ENCODE measurements around the gene RASA4B.
A peak's percentile ranks its signal among the peaks of the same experiment; 100 is the strongest.
"Not testable (repeated sequence)": the region's sequence is repeated elsewhere in the genome, so short reads cannot be mapped to it uniquely, and the experiment has no call there.

Gene RASA4B

GRCh38 chr7:102472126-102473041 is 45.2 kb downstream of the RASA4B start:
- DNase-seq: no peak

GRCh38 chr7:102471791-102472125 is 45.8 kb downstream of the RASA4B start:
- DNase-seq: no peak

- no peak for DNase-seq
These were observed 47.4 kb downstream of the RASA4B start for GRCh38 chr7:102469972-102470825.

- no peak for DNase-seq
These were observed 48.1 kb downstream of the RASA4B start for GRCh38 chr7:102469351-102469971.

- DNase-seq: no peak
These were observed 48.9 kb downstream of the RASA4B start for GRCh38 chr7:102468478-102469350.

- DNase-seq: no peak
These were observed 49.7 kb downstream of the RASA4B start for GRCh38 chr7:102467581-102468477.

- no peak for DNase-seq
These were observed 51.5 kb downstream of the RASA4B start for GRCh38 chr7:102466097-102466496.

GRCh38 chr7:102464577-102465280 is 52.8 kb downstream of the RASA4B start, which contains the start of the genes ALKBH4 and LRWD1:
Gene ALKBH4 (minus strand): TSS chr7:102464863. CDS start chr7:102464836, 27 bp downstream.
Gene LRWD1 (plus strand): TSS chr7:102464984. CDS start chr7:102465081, 97 bp downstream.
- DNase-seq: peak; percentile 94

- DNase-seq: no peak
These were observed 53.6 kb downstream of the RASA4B start for GRCh38 chr7:102463841-102464576.

- no peak for DNase-seq
These were observed 57.1 kb downstream of the RASA4B start for GRCh38 chr7:102460467-102460866.

- no peak for DNase-seq
These were observed 58.2 kb downstream of the RASA4B start for GRCh38 chr7:102459221-102459844.

- DNase-seq: no peak
These were observed 60.1 kb downstream of the RASA4B start for GRCh38 chr7:102457352-102457924.

- no peak for DNase-seq
These were observed 61.2 kb downstream of the RASA4B start for GRCh38 chr7:102456327-102456726.

- DNase-seq: no peak
These were observed 62.0 kb downstream of the RASA4B start for GRCh38 chr7:102455596-102455995.

GRCh38 chr7:102454932-102455331 is 62.6 kb downstream of the RASA4B start:
- not testable (repeated sequence) for DNase-seq

- DNase-seq: no peak
These were observed 63.1 kb downstream of the RASA4B start for GRCh38 chr7:102454468-102454867.

GRCh38 chr7:102453319-102453718 is 64.3 kb downstream of the RASA4B start:
- DNase-seq: no peak

- no peak for DNase-seq
These were observed 65.1 kb downstream of the RASA4B start for GRCh38 chr7:102452451-102452850.

Measured in CD4-positive, alpha-beta T cell treated with Interleukin-4 for 1 hour (primary cell).